ENCODE measurements around the gene FBXO10.

Gene FBXO10

DNA sequence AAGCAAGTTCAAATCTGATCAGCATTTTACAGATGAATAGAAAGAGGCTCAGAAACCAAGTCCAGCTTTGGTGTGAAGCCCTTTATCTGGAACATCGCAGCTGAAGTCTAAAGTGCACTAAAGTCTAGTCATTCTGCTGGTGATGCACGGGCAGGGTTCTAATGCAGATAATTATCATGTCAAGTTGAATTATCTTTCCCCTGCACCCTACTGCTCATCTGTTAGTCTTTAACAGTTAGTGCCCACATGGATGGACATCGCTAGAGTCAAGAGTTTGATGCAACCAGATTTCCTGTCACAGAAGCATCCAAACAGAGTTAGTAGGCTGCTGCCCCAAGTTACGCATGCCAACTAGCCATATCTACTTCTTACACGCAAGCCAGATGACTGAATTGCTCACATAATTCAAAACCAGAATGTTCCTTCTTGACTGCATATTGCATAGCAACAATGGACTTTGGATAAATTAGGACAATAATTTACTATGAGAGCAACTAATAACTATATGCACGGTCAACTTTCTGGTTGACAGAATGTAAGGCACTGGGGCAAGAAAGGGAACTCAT, 17.8 kb upstream of the FBXO10 start:
- no peak for DNase-seq

DNA sequence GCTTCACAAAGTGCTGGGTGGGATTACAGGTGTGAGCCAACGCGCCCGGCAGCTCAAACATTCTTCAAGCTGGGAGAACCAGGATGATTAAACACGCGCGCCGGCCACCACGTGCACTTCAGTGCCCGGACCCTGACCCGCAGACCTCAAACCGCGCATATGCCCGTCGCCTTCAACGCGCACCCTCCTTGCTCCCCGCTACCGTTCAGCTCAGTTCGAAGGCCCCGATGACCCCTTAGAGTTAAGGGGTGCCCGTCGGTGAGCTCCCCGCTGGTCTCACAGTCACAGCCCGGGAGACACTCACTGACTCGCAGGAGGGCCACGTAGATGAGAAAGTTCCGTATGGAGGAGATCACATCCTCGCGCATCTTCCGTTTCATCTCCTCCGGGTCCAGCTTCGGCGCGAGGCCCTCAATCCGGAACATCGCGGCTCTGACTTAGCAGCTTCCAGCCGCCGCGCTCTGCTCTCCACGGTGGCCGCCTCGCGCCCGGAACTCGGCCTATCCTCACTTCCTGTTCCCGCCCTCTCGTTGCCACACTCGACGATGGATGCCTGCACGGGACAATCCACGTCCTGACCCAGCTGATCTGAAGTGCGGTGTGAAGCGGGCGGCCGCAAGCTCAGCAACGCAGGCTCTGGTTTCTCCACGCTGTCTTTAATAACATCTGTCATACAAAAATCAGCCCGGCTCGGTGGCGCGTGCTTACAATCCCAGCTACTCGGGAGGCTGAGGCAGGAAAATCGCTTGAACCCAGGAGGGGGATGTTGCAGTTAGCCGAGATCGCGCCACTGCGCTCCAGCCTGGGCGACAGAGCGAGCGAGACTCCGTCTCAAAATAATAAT, 16.1 kb upstream of the FBXO10 start, which contains the start of gene TOMM5:
Gene TOMM5, minus strand, starts transcription at position 490 of the 844 bp plus-strand sequence. Its CDS starts 65 bp downstream, at position 425.
- peak; percentile 92 for DNase-seq

DNA sequence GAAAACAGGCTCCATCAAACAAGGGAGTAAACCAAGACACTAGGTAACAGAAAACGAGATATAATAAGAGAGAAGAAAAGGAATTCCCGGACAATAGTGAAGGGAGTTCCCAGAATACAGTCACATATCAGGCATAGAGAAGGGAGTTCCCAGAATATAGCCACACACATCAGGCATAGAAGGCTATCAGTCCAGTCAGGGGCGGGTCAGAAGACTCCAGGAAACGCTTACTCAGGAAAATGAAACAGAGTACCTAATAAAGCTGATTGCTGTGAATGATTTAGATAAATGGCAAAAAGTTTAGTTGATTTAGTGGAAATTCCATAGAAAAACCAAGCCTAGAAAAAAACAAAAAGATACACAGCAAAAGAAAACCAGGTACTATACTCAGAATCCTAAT, 11.3 kb upstream of the FBXO10 start:
- DNase-seq: no peak

DNA sequence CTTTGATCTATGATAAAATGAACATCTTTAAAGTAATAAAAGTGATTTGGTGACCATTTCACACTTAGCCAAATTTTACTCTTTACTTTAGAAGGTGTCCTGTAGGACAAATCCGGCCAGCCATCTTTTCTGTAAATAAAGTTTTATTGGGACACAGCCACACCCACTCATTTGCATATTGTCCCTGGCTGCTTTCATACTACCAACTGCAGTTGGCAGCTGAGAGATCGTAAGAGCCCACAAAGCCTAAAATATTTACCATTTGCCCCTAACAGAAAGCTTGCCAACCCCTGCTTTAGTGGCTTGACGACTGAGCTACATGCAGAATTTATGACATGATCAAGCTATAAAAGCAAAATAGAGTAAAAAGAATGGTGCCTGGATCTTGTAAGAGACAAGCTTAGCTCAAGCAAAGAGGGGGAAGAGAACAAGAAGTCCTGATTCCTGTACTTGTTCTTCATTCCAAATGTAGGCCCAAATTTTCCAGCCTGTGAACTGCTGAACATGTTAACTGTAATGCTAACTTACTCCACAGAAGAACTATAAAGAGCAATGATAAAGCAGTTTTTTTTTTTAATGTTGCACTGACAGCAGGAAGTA, 7.4 kb upstream of the FBXO10 start:
- DNase-seq: no peak

DNA sequence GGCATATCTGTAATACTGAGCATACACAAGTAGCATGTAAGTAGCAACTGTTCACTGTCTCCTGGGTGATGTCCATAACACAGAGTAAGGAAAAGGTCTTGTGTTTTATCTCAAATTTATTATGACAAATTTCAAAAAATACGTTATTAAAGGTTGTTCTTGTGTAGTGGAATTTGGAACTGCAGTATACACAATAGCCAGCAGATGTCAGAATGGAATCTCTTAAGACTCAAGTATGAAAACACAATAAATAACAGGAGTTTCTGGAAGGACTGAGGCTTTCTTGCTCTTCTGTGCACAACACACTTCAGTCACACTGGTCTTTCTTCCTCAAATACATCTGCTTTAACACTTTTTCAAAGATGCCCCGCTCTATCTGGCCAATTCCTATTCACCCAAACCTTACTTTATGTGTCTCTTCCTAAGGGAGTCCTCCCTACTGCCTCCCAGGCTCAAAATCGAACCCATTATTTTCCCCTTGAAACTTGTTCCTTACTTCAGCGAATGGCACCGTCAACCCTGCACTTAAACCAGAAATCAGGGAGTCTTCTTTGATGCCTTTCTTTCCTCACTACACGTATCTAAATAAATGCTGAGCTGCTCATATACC, 6.5 kb upstream of the FBXO10 start:
- DNase-seq: no peak

DNA sequence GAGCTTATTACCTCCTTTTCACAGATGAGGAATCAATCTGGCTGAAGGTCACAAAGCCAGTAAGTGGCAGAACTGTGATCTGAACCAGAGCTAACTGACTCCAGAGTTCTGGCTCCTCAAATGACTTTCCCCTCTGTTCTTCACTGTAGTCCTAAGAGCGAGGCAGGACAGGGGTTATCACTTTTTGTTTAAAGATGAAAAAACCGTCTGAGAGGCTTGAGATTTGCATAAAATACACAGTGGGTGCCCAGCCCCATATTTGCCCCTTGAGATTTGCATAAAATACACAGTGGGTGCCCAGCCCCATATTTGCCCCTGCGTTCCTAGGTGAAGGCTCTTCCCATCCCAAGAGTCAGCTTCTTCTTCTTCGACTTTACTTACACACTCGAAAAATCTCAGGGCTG, 667 bp downstream of the FBXO10 start:
- no peak for DNase-seq

DNA sequence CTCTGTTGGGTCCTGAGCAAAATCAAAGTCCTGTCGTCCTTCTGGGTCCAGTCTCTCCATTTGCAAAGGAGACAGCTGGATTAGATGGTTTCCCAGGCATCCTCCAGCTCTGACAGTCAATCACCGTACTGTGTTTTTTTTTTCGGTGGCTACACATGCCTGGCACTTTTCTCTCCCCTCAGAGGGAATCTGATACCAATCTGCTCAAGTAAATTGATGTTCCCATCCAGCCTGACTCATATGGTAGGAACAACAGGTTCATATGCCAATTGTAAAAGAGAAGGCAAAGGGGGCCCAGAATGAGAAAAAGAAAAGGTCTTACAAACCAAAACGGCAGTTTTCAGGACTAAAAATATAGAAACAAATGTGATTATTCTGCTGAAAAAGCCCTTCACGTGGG, 1.2 kb downstream of the FBXO10 start:
- no peak for DNase-seq

DNA sequence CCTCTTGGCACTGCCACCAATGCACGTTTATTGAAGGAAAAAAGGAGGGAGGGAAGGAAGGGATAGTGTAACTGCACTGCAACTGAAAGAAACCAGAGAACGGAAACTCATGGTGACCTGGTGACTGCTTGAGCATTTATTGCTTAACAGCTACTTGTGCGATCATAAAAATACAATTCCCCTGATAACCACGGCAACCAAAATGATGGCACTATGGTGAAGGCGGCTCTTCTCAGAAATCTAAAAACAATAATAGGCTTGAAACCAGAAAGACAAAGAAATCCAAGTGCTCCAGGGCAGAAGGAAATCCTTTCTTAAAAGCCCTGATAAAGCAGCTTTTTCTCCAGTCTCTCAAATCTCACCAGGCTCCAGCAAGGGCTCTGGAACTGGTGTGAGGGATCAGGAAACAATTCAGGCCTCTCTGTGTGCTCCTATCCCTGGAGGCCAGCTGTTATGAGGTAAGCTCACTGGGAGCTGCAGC, 1.9 kb downstream of the FBXO10 start:
- DNase-seq: no peak

DNA sequence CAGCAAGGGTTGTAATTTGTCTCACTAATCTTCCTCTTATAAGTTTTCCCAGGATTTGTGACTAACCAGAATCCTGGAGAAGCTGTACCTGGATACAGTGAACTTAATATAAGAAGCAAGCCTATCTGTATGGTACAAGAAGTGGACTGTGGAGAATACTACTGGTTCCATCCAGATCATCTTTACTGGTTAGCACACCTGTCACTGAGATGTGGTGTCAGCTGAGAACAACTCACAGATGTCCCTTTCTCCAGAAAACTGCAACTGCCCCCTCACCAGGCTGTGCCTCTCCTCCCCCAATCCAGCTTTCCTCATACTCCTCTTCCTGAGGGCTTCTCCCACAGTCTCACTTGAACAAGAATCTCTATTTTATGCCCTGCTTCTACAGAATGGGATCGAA, 4.9 kb downstream of the FBXO10 start:
- no peak for DNase-seq

DNA sequence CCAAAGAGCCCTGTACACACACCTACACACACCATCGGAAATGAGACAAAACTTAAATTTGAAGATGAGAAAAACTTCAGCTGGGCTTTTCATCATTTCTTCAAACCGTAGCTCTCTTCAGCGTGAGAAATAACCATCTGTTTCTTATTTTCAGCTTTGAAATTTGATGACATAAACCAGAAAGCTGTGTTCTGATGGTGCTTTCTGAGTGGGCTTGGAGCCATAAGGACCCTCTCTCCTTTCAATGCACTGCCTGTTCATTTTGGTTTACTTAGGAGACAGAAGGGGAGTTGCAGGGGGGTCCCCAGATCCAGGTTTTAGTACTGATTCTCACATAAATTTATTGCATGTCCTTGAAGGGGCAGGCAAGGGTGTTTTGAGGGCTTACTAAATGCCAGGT, 9.5 kb downstream of the FBXO10 start:
- DNase-seq: no peak

DNA sequence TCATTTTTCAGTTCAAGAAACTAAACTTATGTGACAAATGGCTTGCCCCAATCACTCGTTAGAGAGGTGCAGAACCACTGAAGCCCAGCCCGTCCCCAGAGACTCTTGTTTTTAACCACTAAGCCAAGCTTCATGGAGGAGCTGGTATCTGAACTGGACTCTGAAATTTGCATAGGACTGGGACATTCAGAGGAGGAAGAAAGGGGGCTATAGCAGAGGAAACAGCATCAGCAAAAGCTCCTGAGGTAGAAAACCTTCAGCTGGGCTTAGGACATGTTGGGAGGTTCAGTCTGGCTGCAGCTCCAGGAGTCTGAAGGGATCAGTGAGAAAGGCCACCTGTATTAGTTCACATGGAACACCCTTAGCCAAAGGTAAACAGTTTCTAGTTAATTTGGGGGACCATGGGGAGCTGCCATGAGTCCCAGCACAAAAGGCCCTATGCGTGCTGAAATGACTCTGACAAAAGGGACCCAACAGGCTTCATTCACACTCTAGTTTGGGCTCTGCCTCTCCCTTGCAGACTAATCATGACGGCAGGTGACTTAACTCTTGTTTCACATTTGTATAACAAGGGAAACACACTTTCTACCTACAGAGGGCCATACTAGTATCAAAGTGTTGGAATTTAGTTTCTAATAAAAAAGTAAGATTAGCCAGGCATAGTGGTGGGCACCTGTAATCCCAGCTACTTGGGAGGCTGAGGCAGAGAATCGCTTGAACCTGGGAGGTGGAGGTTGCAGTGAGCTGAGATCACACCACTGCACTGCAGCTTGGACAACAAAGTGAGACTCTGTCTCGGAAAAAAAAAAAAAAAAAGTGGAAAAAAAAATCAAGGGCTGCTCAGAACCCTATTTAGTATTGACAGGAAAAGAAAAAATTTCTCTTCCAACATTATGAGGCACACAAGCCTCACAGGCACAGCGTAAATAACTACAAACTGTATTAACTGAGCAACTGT, 10.2 kb downstream of the FBXO10 start:
- DNase-seq: no peak

DNA sequence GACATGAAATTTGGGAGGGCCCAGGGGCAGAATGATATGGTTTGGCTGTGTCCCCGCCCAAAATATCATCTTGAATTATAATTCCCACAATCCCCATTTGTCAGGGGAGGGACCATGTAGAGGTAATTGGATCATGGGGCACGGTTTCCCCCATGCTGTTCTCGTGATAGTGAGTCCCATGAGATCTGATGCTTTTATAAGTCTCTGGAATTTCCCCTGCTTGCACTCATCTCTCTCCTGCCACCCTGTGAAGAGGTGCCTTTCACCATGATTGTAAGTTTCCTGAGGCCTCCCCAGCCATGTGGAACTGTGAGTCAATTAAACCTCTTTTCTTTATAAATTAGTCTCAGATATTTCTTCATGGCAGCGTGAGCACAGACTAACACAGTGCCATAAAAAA, 11.3 kb downstream of the FBXO10 start:
- DNase-seq: no peak

DNA sequence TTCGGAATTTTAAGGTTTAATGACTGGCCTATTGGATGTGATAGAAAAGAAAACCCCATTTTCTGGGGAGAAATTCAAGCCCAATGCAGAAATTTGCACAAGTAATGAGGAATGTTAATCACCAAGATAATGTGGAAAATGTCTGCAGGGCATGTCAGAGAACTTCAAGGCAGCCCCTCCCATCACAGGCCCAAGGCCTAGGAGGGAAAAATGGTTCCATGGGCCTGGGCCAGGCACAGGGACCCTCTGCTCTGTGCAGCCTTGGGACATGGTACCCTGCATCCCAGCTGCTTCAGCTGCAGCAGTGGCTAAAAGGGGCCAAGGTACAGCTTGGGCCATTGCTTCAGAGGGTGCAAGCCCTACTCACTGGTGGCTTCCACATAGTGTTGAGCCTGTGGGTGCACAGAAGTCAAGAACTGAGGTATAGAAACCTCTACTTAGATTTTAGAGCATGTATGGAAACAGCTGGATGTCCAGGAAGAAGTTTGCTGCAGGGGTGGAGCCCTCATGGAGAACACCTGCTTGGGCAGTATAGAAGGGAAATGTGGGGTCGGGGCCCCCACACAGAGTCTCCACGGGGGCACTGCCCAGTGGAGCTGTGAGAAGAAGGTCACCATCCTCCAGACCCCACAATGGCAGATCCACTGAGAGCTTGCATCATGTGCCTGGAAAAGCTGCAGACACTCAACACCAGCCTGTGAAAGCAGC, 12.2 kb downstream of the FBXO10 start:
- DNase-seq: no peak

DNA sequence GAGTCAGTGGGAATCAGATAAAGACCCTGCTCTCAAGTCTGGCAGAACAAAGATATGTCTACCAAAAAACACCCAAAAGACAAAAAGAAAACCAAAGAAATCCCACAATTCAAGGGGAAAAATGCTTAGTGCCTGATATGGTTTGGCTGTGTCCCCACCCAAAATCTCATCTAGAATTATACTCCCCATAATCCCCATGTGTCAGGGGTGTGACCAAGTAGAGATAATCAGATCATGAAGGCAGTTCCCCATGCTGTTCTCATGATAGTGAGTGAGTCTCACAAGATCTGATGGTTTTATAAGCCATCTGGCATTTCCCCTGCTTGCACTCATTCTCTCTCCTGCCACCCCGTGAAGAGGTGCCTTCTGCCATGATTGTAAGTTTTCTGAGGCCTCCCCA, 13.4 kb downstream of the FBXO10 start:
- DNase-seq: no peak

DNA sequence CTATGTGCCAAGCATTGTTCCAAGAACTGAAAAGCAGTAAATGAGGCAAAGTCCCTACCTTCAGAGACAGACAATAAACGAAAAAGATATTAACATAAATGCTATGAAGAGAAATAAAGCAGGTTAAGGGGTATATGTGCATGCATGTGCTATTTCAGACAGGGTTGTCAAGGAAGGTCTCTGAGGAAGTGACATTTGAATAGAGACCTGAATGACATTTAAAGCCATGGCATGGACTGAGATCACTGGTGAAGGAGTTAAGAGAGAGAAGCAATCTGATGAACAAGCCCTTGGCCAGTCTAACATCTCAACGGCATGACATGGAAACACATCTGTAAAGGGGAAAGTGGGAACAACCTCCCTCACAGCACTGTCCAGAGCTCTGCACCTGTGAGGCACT, 14.5 kb downstream of the FBXO10 start:
- no peak for DNase-seq

DNA sequence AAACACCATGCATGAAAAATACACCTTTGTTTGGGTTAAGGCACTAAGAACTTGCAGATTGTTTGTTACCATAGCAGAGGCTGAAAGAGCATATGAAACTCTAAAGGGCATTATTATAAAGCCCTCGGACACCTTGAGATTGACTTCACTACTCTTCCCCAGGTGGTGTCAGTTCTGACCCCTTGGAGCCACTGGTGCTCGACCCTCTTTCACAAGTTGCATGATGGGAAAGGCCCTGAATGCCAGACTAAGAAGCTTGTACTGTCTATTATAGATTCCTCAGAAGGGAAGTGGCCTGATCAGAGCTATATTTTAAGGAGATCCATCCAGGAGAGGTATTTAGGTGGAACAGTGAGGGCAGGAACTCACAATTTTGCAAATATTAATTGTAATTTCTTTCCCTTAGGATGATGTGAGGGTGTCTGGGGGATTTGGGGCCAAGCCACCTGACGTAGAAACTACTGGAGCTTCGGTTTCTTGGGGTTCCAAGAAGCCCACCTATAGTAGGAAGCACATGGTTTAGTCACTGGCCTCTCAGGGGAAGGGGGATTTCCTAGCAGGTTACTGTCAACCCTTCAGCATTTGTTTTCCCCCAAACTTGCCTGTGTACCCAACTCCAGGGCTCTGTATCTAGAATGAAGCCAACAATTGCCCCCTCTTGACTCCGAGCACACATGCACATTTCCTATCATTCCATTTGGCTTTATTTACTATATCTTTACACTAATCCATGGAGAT, 16.2 kb downstream of the FBXO10 start:
- no peak for DNase-seq

DNA sequence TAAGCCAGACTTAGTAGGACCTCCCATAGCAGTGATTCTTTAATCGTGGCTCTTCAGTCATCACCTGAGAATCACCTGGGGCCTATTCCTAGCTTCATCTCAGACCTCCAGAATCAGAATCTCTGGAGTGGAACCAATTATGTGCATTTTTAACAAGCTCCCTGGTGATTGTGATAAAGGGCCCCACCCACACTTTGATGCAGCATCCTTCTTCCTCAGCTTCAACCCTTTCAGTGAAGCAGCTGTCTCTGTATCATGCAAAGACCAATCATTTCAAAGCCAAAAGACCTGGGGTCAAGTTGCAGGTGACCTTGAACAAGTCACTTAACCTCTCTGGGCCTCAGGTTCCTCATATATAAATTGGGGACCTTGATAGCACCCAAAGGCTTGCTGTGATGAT, 17.1 kb downstream of the FBXO10 start:
- DNase-seq: no peak

DNA sequence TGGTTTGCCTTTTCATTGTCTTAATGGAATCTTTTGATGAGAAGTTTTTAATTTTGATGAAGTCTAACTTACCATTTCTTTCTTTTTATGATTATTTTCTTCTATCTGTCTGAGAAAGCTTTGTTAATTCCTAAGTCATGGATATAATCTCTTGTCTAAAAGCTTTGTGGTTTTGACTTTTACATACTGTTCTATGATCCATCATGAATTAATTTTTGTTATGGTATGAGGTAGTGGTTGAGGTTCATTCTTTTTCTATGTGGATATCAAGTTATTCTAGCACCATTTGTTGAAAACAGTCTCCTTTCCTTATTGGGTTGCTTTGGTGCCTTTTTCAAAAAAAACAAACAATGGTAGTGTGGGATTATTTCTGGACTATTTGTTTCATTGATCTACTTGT, 20.4 kb downstream of the FBXO10 start:
- no peak for DNase-seq

DNA sequence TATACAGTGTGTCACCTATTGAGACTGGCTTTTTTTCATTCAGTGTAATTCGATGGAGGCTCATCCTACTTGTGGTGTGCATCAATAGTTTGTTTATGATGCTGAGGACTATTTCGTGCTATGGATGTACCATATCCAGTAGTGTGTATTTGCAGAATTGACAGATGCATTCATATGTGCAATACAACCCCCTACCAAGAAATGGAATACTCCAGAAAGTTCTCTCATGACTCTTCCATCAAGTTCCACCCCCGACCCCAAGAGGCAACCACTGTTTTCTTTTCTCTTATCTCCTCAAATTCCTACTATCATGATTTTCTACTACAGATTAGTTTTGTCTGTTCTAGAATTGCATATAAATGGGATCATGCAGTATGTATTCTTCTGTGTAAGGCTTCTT, 21.9 kb downstream of the FBXO10 start:
- no peak for DNase-seq

DNA sequence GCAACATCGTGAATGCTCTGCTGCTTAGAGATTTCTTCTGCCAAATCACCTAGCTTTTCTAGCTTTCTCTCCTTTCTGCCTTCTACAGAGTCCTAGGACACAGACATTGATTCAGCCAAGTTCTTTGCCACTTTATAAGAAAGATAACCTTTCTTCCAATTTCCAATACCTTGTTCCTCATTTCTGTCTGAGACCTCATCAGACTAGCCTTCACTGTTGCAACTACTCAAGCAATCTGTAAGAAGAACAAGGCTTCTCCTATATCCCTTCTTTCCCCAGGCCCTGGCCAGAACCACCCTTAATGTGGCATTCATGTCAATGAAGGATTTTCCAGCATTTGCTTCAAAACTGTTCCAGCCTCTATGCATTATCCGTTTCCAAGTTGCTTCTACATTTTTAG, 24.3 kb downstream of the FBXO10 start:
- DNase-seq: no peak

DNA sequence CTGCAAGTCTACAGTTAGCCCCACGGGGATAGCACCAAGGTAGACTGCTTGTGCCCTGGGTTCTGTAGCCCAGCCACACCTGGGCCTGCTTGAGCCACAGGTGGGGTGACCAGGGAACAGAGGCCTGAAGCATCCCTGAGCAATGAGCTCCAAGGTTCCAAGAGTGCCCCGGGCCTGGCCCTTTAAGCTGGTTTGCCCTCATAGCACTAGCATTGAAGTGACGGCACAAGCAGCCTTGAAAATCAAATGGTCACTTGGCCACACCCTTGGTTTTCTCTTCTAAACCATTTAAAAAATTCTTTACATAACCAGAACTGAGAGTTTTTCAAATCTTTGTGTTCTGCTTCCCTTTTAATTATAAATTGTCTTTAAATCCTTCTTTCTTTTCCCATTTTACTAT, 24.7 kb downstream of the FBXO10 start:
- no peak for DNase-seq
